Natural killer cell (primary cell): ENCODE results near the gene SSRP1. TPM values are rescaled to one million over a fixed set of nuclear protein-coding genes. Genes with fewer than 3 reads are reported as not detected.

Source experiments
- ATAC-seq, 3 donors: fragments of 150-1000 bp in 2 of 3; fragments of 200-7000 bp in 1 of 3; cut with Tn5 transposase; 1 replicate in 1 of 3; 2 replicates in 2 of 3; pipeline ENCODE4 v1.10.0; 2021; ENCODE audit warnings: mild to moderate bottlenecking in 2 of 3, moderate library complexity in 2 of 3
- DNase-seq, 2 donors: peaks; one replicate each; pipeline versions ENCODE4 v3.0.0 to v3.0.0-alpha.2; 2013 to 2021; ENCODE audit warnings: mixed read lengths in 1 of 2
- H3K27ac ChIP-seq: one replicate; pipeline ENCODE4 v1.5.1; 2013; ENCODE audit warnings: mild to moderate bottlenecking, low read length
- H3K27me3 ChIP-seq: one replicate; pipeline ENCODE4 v1.6.1; 2013; ENCODE audit warnings: low read length; ENCODE audit not compliant: control insufficient read depth, insufficient read depth
- H3K36me3 ChIP-seq: one replicate; pipeline ENCODE4 v1.6.1; 2013; ENCODE audit warnings: low read length; ENCODE audit not compliant: control insufficient read depth, insufficient read depth
- H3K4me1 ChIP-seq: one replicate; pipeline ENCODE4 v1.6.1; 2013; ENCODE audit warnings: low read length; ENCODE audit not compliant: control insufficient read depth, insufficient read depth
- H3K4me3 ChIP-seq: one replicate; pipeline ENCODE4 v1.5.1; 2013; ENCODE audit warnings: low read length
- H3K9me3 ChIP-seq: one replicate; pipeline ENCODE4 v1.6.1; 2013; ENCODE audit warnings: low read length; ENCODE audit not compliant: control insufficient read depth, insufficient read depth
- H3K27ac Mint-ChIP-seq, 2 donors: one replicate each; pipeline ENCODE4 v1.8.0; 2022; ENCODE audit warnings: mild to moderate bottlenecking in 2 of 2, mixed read lengths in 2 of 2, moderate library complexity in 1 of 2
- H3K27me3 Mint-ChIP-seq, 2 donors: one replicate each; pipeline ENCODE4 v1.8.0; 2022; ENCODE audit warnings: low read depth in 2 of 2, mixed read lengths in 2 of 2
- H3K36me3 Mint-ChIP-seq: one replicate; pipeline ENCODE4 v1.8.0; 2022; ENCODE audit warnings: mixed read lengths
- H3K4me1 Mint-ChIP-seq, 2 donors: one replicate each; pipeline ENCODE4 v1.8.0; 2022; ENCODE audit warnings: mixed read lengths in 2 of 2
- H3K4me3 Mint-ChIP-seq: one replicate; pipeline ENCODE4 v1.8.0; 2022; ENCODE audit warnings: mild to moderate bottlenecking, moderate library complexity, mixed read lengths
- H3K9me3 Mint-ChIP-seq, 2 donors: one replicate each; pipeline ENCODE4 v1.8.0; 2022; ENCODE audit warnings: mixed read lengths in 2 of 2
- CTCF ChIP-seq: fragments of 200-600 bp; IDR thresholded peaks from one replicate; pipeline ENCODE4 v1.8.0; 2022; ENCODE audit warnings: antibody characterized with exemption
- WGBS: methylation state at CpG from one replicate; pipeline ENCODE4 v1.1.7; 2013; ENCODE audit warnings: missing lambda C conversion rate; ENCODE audit not compliant: insufficient coverage; 5-methylcytosine and 5-hydroxymethylcytosine counted together
- intact Hi-C: fragments of 100-400 bp; cut with micrococcal nuclease; formaldehyde crosslinking; loops from one replicate; pipeline ENCODE4 v1.14.2; 2022
- total RNA-seq, 4 donors: library from RNA; stranded (reverse); fragments of 120-200 nt in 1 of 4; gene quantifications; one replicate each; pipeline versions ENCODE4 v1.2.3 to v1.2.4, GENCODE V29; 2013 to 2022

SSRP1 gene
- total RNA-seq, 3 donors from 2014 or later (not counting 1 experiment from before 2014, with no cell fraction given): 45.5 to 50.0 (median 47.1) TPM

GRCh38 chr11:57360991-57361390 lies 25.3 kb upstream of the SSRP1 start:
- no peaks in the 10 kb centered on the region for H3K9me3 ChIP-seq
- no peaks in the 10 kb centered on the region for H3K27me3 Mint-ChIP-seq
- no peaks in the 10 kb centered on the region for H3K27me3 ChIP-seq
- no peak overlapping the region for H3K27ac Mint-ChIP-seq
- no peaks in the 10 kb centered on the region for H3K4me1 Mint-ChIP-seq
- no peak overlapping the region for H3K27ac ChIP-seq
- no peak overlapping the region for H3K4me3 ChIP-seq
- no peak for TF ChIP-seq CTCF
- H3K4me3 Mint-ChIP-seq: no peak overlapping the region
- H3K9me3 Mint-ChIP-seq: no peaks in the 10 kb centered on the region
- intact Hi-C loops: no loop called here
- WGBS: 98% methylated on average over 8 of the region's 8 CpGs
- no peak for ATAC-seq
- H3K36me3 ChIP-seq: no peaks in the 10 kb centered on the region
- H3K36me3 Mint-ChIP-seq: no peaks in the 10 kb centered on the region
- no peaks in the 10 kb centered on the region for H3K4me1 ChIP-seq
- DNase-seq: no peak

GRCh38 chr11:57359896-57360690 lies 24.4 kb upstream of the SSRP1 start:
- DNase-seq (no peak), ATAC-seq (no peak)
- Mint-ChIP-seq H3K36me3 (no peaks in the 10 kb centered on the region), H3K27ac (no peak overlapping the region), H3K4me3 (no peak overlapping the region), H3K27me3 (no peaks in the 10 kb centered on the region), H3K9me3 (no peaks in the 10 kb centered on the region), H3K4me1 (no peaks in the 10 kb centered on the region)
- no peak overlapping the region for H3K4me3 ChIP-seq
- H3K9me3 ChIP-seq: no peaks in the 10 kb centered on the region
- H3K27ac ChIP-seq: no peak overlapping the region
- H3K36me3 ChIP-seq: no peaks in the 10 kb centered on the region
- no peak for TF ChIP-seq CTCF
- H3K4me1 ChIP-seq: no peaks in the 10 kb centered on the region
- intact Hi-C loops: no loop called here
- WGBS: 90% methylated on average over 9 of the region's 9 CpGs
- H3K27me3 ChIP-seq: no peaks in the 10 kb centered on the region

GRCh38 chr11:57359396-57359795 lies 23.7 kb upstream of the SSRP1 start:
- no peak for DNase-seq
- no peak overlapping the region for H3K4me3 Mint-ChIP-seq
- no peak overlapping the region for H3K27ac Mint-ChIP-seq
- H3K27me3 ChIP-seq: no peaks in the 10 kb centered on the region
- intact Hi-C loops: no loop called here
- no peaks in the 10 kb centered on the region for H3K9me3 Mint-ChIP-seq
- no peak for ATAC-seq
- peaks cover 5% of the 10 kb centered on the region for H3K4me1 ChIP-seq
- H3K4me1 Mint-ChIP-seq: peaks cover 0 to 5% of the 10 kb centered on the region in 2 donors
- H3K36me3 Mint-ChIP-seq: no peaks in the 10 kb centered on the region
- no peak overlapping the region for H3K4me3 ChIP-seq
- no peaks in the 10 kb centered on the region for H3K9me3 ChIP-seq
- H3K27ac ChIP-seq: no peak overlapping the region
- H3K27me3 Mint-ChIP-seq: peaks cover 0 to 5% of the 10 kb centered on the region in 2 donors
- no peaks in the 10 kb centered on the region for H3K36me3 ChIP-seq
- 89% methylated on average over 5 of the region's 5 CpGs for WGBS
- no peak for TF ChIP-seq CTCF

- no peak for ATAC-seq
- no peak for DNase-seq
- Histone ChIP-seq H3K9me3 (no peaks in the 10 kb centered on the region), H3K27ac (no peak overlapping the region), H3K4me3 (no peak overlapping the region), H3K36me3 (no peaks in the 10 kb centered on the region), H3K27me3 (no peaks in the 10 kb centered on the region), H3K4me1 (peaks cover 7% of the 10 kb centered on the region)
- WGBS: 89% methylated on average over 9 of the region's 9 CpGs
- no peaks in the 10 kb centered on the region for H3K9me3 Mint-ChIP-seq
- H3K4me3 Mint-ChIP-seq: no peak overlapping the region
- peaks cover 0 to 7% of the 10 kb centered on the region in 2 donors for H3K4me1 Mint-ChIP-seq
- TF ChIP-seq CTCF: no peak
- intact Hi-C loops: no loop called here
- peaks cover 0 to 6% of the 10 kb centered on the region in 2 donors for H3K27me3 Mint-ChIP-seq
- no peaks in the 10 kb centered on the region for H3K36me3 Mint-ChIP-seq
- H3K27ac Mint-ChIP-seq: no peak overlapping the region
Measured at GRCh38 chr11:57358991-57359390, 23.3 kb upstream of the SSRP1 start.
